NCI-H345 (cell line): ENCODE data around the gene DPPA4.
"Not testable (repeated sequence)": the region's sequence is repeated elsewhere in the genome, so short reads cannot be mapped to it uniquely, and the experiment has no call there.

Source experiments
- DNase-seq: peaks from one replicate; lab custom pipeline; 2025; lab: John Stamatoyannopoulos, UW

The DPPA4 gene

GRCh38 chr3:109337393-109337792 lies at the start of gene DPPA4:
Gene DPPA4, minus strand, starts transcription at chr3:109337546. Its CDS starts 29 bp downstream, at chr3:109337517.
- no peak for DNase-seq

DNA sequence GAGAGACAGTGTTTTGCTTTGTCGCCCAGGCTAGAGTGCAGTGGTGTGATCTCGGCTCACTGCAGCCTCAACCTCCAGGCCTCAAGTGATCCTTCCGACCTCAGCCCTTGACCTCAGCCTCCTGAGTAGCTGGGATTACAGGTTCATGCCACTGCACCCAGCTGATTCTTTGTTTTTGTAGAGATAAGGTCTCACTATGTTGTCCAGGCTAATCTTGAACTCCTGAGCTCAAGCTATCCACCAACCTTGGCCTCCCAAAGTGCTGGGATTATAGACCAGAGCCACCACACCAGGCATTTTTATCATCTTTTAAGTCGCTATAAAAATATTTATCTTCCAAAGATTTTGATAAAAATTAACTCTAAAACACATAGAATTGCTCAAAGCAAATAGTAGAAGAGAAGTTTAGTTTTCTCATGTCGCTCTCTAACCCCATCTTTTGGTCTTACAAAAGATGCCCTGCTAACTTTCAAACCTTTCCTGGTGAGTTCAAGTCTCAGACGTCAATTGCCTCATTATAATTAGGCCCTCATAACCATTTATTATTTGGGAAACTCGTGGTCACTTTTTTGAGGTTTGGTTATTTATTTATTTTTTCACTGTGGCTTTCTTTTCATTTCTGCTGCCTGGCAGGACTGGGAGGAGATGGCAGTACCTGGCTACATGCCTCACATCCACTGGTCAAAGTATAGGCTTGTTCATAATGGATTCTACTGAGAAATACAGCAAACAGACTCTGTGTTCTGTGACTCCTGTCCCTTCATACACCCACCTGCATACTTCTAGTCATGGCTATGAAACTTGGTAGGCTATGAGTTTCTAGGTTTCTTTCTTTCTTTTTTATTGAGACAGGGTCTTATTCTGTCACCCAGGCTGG lies 48.3 kb upstream of the DPPA4 start:
- DNase-seq = no peak

DNA sequence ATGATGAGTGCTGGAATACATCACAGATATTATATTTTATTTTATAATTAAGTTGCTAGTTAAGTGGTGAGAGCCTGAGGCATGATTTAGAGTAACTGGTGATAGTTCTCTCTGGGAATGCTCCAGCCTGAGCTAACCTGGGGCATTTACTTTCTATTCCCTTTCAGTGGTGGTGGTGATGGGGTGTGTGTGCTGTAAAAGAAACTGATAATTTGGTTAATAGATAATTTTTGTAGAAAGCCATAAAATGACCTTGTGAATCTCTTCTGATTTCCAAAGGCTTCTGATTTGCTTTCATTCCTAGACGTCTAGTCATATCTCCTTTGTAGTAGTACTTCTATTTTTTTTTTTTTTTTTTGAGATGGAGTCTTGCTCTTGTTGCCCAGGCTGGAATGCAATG lies 46.8 kb upstream of the DPPA4 start:
- no peak for DNase-seq

GRCh38 chr3:109382588-109382987 lies 45.2 kb upstream of the DPPA4 start:
- DNase-seq = no peak

- DNase-seq = no peak
Observed at GRCh38 chr3:109375975-109376374, 38.6 kb upstream of the DPPA4 start.

GRCh38 chr3:109374434-109374833 lies 37.1 kb upstream of the DPPA4 start:
- DNase-seq = not testable (repeated sequence)

- no peak for DNase-seq
Observed at GRCh38 chr3:109373933-109374332, 36.6 kb upstream of the DPPA4 start.

- no peak for DNase-seq
Observed at GRCh38 chr3:109372639-109373038, 35.3 kb upstream of the DPPA4 start.

DNA sequence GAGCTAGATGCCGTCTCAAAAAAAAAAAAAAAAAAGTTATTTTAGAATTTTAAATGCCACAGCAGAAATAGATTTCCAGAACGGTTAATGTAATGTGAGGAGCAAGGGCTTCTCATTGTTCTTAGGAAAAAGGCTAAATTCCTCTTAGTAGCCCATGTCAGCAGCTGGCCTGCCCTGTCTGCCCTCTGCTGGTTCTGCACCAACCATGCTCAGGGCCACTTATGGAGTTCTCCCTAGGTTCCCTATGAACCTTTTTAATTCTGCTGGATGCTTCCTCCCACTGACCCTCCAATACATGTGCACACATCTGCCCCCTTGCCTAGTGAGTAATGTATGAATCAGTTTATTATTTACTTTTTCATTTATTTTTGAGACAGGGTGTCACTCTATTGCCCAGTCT lies 32.2 kb upstream of the DPPA4 start:
- DNase-seq = no peak

GRCh38 chr3:109364088-109364487 lies 26.7 kb upstream of the DPPA4 start:
- DNase-seq = no peak

DNA sequence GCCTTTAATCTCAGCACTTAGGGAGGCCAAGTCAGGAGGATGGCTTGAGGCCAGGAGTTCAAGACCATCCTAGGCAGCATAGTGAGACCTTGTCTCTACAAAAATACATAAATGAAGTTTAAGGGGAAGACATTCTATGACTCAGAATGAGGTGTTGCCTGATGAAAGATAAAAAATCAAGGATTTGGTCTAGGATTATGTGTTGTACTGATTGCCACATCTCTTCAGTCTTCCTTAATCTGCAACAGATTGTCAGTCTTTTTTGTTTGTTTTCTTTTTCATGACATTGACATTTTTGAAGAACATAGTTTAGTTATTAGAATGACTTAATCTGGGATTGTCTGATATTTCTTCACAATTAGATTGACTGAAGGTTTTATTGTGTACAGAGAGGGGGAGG lies 26.3 kb upstream of the DPPA4 start:
- DNase-seq = no peak

GRCh38 chr3:109362823-109363222 lies 25.5 kb upstream of the DPPA4 start:
- no peak for DNase-seq

GRCh38 chr3:109358809-109359208 lies 21.5 kb upstream of the DPPA4 start:
- DNase-seq = not testable (repeated sequence)

DNA sequence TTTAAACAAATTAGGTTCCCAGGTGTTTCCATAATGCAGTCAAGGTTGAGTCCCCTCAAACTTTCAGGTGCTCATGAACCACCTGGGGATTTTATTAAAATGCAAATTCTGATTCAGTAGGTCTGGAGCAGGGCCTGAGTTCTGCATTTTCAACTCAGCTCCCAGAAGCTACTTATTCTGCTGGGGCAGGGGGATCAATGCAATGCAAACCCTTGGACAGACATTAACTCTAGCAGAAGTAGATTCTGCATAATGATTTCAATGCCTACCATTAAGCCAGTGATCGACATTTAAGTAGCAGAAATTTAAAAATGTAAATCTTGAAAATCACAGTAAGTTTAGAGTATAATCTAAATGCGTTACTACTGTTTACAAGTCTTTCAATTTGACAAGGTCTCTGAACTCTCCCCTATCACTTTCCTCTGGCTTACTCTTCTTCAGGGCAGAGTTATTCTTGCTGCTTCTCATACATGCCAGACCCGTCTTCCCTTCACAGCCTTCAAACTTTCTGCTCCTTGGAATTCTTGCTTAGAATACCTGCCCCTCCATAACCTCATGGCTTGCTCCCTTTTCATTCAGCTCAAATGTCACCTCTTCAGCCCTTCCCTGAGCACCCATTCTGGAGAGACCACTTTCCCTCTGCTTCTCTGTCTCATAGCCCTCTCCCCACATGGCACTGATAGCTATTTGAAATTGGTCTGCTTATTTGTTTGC lies 19.3 kb upstream of the DPPA4 start:
- no peak for DNase-seq

- DNase-seq = no peak
Observed at GRCh38 chr3:109355625-109356441, 18.5 kb upstream of the DPPA4 start.

GRCh38 chr3:109353057-109353456 lies 15.7 kb upstream of the DPPA4 start:
- no peak for DNase-seq

DNA sequence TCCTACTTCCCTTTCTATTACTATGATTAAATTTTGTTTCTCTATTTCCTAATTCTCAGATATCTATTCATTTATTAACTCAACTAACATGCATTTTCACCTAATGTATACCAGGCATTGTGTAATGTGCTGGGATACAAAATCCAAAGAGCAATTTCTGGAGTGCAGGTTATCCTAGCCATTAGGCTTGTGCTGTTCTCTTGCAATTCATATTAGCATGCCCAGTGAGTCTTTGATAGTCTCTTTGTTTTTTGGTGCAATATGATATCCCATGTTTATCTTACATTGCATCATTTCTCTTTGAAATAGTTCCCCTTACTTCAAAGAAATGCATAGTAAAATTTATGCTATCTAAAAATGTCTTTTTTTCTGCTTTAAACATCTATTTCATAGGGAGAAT lies 13.9 kb upstream of the DPPA4 start:
- no peak for DNase-seq

DNA sequence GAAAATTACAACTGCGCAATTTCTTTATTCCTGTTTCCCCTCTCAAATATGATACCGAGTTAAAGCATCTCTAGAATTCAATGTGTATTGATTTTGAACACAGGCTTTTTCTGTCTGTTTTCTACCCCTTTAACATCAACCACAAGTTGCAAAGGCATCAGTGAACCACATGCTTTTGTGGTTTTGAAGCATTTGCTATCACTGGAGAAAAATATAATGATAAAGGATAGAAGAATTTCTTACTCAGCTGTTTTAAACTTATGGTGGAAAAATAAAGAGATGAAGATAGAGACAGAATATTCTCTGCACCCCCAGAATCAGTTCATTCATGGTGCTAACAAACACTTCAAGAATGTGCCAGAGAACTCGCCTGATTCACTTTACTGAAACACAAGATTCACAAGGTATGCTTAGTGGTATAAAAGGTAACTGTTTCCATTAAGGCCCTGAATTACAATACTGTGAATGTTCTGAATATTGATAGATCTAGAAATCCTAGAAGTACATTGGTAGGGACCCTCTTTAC lies 9.5 kb upstream of the DPPA4 start:
- DNase-seq = no peak

DNA sequence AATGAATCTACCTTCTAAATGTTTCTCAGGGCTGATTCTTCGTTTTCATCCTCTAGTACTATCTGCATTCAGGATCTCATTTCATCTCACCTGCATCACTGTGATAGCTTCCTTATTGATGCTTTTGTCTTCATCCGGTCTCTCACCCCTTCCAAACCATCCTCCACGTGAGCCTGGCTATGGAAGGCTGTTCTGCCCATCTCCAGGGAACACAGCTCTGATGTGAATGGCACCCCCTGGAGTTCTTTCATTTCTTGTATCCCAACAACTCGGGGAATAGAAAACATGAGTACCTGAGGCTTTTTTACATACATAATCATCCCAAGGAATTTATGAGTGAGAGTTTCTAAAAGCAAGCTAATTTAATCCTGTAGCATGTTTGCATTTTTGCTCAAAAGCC lies 8.8 kb upstream of the DPPA4 start:
- no peak for DNase-seq

DNA sequence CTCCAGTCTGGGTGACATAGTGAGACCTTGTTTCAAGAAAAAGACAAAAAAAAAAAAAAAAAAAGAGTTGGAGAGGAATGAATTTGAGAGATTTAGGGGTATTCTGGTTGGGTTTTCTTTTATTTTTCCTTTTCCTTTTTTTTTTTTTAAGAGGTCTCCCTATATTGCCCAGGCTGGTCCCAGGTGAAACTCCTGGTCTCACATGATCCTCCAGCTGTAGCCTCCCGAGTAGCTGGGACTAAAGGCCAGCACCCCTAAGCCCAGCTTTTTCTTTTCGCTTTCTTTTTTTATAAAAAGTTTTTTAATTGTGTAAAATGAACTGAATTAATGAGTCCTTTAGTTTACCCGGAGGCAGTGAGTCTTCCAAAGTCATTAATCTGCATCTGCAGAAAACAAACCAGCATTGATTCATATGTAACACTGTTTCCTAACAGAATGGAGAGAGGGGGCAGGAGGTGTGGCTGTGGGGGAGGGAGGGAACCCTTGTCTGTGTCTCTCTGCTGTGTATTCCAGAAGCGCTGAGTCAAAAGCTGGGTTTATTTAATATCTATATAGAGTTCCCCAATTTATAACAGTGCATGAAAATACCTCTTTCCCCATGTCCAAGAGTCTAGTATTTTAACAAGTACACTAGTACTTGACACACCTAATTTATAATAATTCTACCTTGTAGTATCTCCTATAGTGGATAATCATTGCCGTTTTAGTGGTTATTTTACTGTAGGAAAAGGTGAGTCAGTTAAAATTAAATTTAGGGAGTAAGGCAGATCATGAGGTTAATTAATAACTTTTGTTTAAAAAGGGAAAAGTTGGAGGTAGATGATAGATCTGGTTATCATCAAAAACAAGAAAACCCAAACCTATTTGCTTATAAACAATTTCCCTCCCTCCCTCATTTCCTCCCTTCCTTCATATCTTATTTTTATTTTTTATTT lies 2.6 kb upstream of the DPPA4 start:
- no peak for DNase-seq

GRCh38 chr3:109339197-109339596 lies 1.9 kb upstream of the DPPA4 start:
- DNase-seq = no peak
